Suppressor macrophage treated with lipopolysaccharide for 1 hour (primary cell): ENCODE results near the gene FNDC3B.
A peak's percentile ranks its signal among the peaks of the same experiment; 100 is the strongest.
"Not testable (repeated sequence)": the region's sequence is repeated elsewhere in the genome, so short reads cannot be mapped to it uniquely, and the experiment has no call there.

ENCODE experiments used
- DNase-seq, 3 donors: peaks; one replicate each; pipeline ENCODE4 v3.0.0-alpha.2; 2020 to 2022

FNDC3B gene

DNA sequence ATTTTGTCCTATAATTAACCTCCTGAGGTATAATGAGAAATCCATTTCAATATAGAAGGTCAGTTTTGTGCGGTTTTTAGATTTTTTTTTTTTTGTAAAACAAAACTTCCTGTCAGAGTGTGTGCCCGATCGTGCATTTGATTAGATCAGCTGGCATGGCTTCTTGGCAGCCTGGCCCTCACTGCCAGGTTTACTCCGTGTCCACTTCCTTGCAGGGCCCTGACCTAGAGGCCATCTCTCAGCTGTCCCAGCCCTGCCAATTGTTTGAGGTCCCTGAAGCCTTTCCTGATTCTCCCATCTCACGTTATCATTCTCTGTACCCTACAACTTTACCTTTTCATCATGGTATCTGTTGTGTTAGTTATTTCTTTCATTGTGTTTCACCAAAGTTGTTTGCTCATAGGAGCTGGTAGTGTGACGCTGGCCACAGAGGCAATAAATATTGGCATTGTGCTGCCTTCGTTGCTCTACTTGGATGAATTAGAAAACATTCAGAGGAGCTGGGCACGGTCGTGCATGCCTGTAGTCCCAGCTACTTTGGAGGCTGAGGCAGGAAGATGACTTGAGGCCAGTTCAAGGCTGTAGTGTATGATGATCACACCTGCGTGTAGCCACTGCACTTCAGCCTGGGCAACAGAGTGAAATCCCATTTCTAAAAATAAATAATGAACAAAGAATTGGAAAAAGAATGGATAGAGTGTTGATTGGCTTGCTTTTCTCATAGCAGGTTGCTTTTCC lies 206.9 kb downstream of the FNDC3B start:
- DNase-seq: no peak

DNA sequence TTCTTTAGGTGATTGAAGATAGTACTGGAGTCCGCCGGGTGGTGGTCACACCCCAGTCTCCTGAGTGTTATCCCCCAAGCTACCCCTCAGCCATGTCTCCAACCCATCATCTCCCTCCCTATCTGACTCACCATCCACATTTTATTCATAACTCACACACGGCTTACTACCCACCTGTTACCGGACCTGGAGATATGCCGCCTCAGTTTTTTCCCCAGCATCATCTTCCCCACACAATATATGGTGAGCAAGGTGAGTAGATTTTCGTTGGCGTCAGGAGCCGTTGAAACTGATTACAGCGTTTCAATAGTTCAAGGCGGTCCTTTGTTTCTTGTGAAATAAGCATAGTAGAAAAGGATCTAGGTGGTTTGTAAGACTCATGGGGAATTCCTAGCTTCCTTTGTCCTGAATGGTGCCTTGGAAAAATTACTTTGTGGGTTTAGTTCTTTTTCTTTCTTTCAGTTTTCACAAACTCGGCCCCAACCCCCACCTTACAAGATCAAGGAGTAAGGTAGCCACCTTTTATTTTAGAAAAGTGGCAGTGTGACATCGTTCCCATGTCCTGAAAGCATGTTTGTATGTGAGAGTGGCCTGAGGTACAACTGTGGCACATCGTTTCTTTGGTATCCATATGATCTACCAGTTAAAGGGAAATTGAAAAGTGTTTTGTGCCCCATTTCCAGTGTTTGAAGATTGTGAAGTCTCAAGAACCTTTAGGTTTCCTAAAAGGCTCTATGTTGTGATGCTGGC lies 208.3 kb downstream of the FNDC3B start:
- DNase-seq: peak; percentile 44 to 57 (median 44)

DNA sequence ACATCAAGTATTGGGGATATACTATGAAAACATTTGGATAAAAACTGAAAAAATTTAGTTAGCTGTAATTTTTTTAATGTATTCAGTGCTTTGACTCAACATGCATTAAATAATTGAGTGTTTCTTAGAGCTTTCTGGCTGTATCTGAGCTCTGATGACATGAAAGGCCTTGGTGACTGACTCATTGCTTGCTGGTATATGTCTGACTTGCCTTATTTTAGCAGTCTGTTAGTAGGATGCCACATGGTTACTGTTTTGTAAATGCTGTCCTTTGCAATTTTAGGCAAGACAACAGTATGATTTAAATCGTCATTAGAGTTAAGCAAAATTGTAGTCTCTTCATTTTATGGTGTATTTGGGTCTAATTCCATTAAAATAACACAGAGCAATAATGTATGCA lies 209.7 kb downstream of the FNDC3B start:
- DNase-seq: peak in 2 of 3 donors; percentile 51 to 68

DNA sequence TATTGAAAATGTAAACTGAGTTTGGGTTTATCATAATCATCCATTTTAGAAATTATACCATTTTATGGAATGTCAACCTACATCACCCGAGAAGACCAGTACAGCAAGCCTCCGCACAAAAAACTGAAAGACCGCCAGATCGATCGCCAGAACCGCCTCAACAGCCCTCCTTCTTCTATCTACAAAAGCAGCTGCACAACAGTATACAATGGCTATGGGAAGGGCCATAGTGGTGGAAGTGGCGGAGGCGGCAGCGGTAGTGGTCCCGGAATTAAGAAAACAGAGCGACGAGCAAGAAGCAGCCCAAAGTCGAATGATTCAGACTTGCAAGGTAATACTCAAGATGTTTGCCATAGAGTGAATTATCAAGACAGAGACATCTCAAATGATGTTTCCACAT lies 211.8 kb downstream of the FNDC3B start:
- no peak for DNase-seq

DNA sequence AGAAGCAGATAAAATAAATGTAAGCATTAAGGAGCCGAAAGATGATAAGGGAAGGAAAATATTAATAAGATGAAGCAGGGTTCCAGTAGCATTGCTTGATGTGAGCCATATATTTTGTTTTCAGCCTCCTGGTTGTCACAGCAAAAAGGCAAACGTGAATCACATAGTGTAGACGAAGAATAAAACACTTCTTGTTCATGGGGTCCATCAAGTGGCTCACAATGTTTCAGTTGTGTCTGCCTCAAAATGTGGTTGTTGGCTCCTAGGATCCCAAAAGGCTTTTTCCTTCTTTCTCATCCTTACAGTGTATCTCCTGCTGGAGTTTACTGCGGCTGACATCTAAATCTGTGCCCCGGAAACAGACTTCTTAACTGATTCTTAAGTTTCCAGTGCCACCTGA lies 213.8 kb downstream of the FNDC3B start:
- no peak for DNase-seq

DNA sequence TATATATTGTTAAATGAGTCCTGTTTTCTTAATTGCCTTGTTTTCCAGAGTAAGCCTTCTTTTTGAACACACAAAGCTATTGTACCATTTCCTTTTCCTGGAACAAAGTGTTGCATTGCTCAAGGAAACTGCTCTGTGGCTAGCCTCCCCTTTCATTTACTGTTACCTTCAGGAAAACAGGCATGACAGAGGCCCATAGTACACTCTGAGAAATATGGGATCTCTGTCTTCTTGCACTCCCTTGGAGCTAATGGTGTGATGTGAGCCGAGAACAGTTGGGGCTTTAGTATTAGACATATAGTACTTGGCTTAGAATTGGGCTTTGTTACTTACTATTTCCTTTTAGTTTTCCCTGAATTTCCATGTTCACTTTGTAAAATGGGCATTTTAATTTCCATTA lies 215.2 kb downstream of the FNDC3B start:
- no peak for DNase-seq

DNA sequence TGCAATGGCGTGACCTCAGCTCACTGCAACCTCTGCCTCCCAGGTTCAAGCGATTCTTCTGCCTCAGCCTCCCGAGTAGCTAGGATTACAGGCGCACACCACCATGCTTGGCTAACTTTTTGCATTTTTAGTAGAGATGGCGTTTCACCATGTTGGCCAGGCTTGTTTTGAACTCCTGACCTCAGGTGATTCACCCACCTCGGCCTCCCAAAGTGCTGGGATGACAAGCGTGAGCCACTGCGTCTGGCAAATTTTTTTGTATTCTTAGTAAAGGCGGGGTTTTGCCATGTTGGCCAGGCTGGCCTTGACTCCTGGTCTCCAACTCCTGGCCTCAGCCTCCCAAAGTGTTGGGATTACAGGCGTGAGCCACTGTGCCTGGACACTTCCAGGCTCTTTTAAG lies 215.9 kb downstream of the FNDC3B start:
- DNase-seq: not testable (repeated sequence)

DNA sequence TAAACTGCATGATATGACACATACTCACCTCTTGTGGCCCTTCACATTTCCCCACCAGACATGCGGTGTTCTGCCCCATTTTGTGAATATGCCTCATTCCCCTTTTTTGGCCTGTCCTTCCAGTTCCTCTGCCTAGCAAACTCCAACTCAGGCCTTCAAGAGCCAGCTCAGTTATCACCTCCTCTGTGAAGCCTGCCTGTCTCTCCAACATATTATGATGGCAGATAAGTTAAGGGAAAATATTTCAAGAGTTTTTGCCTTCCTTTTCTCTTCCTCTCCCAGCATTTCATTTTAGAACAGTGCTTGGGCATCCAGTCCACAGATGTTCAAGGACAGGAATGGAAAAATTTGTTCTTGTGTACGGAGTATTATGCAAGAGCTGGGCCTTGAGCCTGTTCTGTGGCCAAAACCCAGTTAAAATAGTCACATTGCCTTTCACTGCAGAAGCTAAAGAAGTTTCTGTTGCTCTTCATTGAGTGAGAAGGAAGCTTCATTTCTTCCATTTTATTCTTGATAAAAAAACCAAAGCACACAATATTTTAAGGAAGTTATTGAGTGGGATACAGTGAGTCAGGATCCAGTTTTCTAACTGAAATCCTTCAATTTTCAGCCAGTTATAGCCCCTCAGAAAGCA lies 216.8 kb downstream of the FNDC3B start:
- peak in 2 of 3 donors; percentile 57 to 59 for DNase-seq

DNA sequence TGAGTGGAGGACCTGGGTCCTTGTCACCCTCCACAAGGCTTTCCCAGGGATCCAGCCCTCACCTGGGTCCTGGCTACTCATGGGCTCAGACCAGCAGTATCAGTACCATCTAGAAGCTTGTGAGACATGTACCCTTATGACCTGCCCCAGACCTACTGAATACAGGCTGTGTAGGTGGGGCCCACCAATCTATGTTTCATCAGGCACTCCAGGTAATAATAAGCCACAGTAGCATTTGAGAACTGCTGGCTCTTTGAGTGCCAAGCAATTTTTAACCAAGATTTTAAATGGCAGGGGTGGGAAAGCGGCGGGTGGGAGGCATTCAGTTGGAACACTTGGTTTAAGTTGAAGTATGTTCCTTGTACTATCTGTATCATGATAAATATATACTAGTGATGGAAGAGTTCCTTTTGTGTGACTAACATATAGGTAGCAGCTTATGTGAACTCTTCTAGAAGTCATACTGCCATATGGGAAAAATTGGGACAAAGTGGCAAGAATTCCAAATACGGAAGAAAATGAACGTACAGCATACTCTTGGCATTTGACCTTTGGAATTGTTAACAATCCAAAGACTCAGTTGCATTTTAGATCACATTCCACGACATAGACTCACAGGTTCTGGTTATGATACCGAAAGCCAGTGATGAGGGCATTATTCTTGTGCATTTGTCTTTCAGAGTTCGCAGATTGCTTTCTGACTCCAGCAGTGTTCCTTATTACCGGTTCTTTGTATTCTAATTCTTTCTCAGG lies 218.4 kb downstream of the FNDC3B start:
- no peak for DNase-seq

DNA sequence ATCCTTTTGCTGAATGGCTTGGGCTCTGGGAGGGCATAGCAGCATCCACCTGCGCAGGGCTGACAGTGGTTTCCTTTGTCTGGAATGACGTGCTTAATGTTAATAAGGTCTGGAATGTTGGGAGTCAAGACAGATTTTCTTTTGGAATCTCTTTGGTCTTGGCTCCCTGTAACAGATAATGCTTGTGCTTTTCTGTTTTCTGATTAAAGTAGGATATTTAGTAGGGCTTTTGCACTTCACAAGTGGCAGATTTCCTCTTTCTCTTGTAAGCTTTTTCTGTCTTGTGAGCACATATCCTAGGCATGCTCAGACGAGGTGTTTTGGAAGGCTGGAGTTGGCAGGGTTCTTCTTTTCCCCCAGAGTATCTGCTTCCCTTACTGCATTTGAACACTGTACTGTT lies 219.2 kb downstream of the FNDC3B start:
- DNase-seq: no peak

DNA sequence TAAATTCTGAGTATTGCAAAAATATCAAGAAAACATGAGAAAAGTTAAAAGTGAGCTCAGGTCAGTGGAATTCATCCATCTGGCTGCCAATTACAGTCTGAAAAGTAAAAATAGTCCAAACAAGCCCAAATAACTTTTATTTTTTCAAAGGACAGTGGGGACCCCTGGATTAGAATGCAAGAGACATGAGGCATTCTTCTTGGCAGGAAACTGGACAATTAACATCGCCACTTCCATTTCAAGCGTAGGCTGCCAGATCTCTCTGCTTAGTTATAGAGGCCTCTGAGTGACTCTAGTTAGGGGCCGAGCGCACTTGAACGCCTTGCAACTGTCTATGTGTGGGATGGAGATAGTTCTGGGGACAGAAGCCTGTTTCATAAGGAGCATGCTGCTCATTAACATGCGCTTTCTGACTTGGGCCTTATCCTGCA lies 219.7 kb downstream of the FNDC3B start:
- DNase-seq: no peak

DNA sequence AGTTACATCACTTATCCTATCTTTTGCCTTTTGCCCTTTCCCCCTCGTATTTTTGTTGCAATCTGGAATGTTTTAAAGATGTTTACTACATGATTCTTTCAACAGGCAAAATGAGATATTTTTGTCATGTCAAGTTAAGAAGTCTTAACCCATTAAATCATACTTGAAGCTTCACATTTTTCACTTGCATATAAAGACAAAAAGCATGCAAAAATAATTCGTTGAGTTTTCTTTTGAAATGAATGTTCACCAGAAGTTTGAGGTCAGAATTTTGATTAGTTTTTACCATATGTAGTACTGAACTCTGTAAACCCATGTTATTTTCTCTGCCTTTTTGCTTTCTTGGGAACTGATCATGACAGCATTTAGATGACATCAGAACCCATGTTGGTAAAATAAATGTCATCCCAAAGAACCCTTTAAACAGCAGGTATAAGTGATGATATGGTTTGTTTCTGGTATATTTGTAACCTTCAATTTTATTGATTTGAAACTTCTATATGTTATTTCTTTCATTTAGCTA lies 220.4 kb downstream of the FNDC3B start:
- no peak for DNase-seq

DNA sequence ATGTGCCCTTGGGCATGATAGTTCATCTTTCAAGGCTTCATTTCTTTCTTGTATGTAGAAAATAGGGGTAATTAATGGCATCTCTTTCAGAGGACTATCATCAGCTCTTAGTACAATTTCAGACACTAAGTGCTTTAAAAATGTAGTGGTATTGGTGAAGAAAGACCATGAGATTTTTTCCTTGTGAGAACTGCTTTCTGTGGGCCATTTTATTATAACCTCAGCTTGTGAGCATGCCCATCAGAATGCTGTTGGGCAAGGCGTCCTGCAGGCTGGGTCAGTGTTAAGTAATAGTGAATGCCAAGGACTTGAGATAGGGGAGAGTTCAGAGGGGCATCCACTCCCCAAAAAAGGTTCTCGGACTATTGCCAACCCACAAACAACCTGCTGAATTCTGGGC lies 221.0 kb downstream of the FNDC3B start:
- DNase-seq: no peak

DNA sequence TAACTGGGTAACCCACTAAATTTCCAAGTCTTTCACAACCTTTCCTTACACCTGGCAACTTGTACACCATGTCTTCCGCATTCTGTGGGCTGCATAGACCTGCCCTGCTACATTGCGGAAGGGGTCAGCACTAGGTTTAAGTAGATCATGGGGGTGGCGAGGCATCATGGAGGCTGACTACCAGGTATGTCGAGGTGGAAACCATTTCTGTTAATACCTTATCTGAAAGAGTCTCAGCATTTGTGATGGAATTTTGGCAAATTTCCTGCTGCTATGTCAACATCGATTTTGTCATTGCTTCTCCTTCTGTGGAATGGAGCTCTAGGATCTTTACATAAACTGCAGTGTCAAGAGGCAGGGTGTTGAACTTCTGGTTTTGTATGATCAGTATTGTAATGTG lies 221.7 kb downstream of the FNDC3B start:
- DNase-seq: peak in 1 of 3 donors; percentile 47

DNA sequence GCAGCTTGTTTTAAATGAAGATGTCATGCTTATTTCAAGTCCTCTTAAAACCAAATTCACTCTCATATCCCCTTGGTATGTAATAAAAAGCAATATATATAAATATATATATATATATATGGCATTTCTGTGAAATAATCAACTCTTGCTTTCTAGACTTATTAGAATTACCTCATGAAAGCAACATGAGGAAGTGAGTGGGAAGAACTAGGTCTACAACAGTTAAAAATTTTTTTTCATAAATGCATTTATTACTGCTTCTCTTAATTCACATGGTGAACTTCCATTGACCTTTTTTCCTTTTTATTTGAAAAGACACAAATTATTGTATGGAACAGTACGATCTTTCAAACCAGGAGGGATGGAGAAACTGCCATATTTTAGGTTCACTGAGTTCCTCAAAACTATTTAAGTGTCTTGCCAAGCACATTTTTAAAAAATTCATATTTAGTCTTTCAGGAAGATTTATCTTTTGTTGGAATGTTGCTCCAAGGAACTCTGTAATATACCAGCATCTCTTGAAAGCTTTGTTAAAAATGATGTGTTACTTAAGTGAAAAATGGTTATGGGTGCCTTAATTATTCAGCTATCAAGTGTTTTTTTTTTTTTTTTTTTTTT lies 223.7 kb downstream of the FNDC3B start:
- peak in 1 of 3 donors; percentile 44 for DNase-seq

DNA sequence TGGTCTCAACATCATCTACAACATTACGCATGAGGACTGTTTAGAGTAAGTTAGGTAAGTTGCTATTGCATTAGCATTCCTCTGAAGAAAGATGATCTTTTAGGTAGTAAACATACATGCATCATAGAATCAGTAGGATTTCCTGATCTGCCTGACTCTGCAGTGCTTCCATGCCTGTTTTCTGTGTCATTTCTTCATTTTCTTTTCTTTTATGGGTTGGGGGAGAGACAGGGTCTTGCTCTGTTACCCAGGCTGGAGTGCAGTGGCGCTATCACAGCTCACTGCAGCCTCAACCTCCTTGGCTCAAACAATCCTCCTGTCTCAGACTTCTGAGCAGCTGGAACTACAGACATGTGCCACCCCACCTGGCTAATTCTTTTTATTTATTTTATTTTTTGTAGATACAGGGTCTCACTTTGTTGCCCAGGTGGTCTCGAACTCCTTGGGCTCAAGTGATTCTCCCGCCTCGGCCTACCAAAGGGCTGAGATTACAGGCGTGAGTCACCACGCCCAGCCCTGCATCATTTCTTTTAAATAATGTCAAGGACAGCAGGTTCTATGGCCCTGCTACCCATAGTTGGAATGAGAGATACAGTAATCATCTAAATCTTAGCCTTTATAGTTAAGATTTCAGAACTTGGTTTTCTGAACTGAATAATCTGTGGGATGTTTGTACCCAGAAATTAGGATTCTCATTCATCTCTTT lies 224.6 kb downstream of the FNDC3B start:
- no peak for DNase-seq

DNA sequence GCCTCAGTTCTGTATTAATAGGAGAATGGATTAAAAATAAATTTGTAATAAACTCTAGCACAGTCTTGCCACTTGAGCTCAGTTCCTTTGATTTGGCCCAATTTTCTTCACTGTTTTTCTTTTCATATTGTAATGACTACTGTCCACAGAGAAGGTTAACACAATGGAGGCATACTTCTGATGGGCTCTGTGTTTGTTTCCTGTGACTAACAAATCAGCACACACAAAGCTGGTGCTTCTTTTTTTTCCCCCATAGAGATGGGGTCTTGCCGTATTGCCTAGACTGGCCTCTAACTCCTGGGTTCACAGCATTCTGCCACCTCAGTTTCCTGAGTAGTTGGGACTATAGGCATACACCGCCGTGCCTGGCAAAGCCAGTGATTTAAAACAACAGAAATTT lies 226.7 kb downstream of the FNDC3B start:
- no peak for DNase-seq

DNA sequence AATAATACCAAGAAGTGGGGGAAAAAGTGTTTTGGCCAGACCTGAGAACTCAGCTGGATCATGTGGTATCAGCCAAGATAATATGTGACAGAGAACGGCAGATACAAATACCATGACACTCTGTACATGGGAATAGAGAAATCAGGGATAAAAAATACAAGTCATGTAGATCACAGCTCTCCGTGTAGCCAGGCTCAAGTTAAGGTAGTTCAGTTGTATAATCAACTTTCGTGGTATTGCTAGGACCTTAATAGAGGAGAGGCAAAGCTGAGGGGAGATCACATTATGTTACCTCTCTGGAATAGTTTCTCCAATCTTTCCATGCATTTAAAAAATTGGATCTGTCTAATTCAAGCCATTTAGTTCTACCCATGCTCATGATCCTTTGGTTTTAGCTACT lies 229.0 kb downstream of the FNDC3B start:
- no peak for DNase-seq

DNA sequence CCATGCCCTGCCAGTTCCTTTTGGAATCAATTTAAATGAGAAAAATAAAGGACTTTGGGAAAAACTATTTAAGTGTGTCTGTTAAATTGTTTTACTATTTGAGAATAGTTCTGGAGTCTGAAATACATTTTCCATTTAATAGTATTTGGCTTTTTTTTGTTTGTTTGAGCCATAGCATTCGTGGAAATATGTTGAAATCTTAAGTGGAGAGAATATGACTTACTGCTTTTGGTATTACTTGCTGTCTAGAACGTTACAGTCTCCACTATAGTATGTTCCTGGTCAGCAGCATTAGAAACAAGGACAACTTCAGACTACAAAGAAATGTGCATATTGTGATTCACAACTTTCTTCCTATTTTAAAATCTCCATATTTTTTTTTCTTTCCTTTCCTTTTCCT lies 229.5 kb downstream of the FNDC3B start:
- DNase-seq: no peak

DNA sequence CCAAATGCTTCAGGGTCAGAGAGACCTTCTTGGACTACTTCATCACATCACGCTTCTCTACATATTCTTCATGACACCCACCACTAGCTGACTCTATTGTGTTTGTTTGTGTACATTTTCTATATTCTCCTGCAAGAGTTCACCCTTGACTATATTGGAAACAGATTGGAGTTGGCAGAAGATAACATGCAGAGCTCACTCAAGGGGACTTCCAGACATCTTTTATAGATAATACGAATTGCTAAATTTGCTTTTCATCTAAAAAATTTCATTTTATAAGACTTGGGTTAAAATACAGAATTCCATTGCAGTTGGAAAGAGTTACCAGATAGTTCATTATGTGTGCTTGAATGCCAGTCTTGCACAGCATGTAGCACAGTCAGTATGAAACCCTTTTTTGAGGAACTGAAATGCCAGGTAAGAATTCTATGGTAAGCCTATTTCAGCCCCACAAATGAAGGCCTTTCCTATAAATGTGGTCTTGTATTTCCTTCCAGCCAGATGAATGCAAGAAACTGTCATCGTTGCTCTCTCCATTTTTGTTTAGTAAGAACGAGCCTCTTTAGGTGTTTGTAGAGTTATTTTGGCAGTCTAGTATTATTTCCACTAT lies 231.3 kb downstream of the FNDC3B start:
- no peak for DNase-seq

DNA sequence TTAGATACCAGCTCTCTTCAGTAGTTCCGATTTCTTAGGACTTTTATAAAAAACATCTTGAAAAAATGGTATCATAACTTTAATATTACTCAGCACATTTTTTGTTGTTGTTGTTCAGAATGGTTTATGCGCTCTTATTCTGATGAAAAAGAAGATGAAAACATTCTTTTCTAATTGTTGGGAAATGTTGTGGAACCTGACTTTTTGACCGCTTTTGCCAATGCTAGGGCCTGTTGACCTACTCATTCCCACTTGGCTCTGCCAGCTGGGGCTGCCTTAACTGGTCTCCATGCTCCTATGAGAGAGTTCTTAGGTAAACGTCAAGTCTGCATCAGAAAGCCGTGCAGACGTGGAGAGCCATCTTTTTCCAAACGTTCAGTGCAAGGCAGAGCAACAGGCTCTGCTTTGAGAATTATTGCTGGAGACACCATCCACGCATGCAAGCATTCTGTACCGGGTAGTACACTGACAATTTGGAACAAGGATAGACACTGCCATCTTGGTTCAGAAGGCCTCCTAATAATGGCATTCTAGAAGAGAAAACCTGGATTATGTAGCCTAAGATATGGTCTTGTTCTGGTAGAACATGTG lies 232.1 kb downstream of the FNDC3B start:
- DNase-seq: no peak
